GM23338 (cell line): ENCODE results near the gene RAB17. TPM values are rescaled to one million over a fixed set of nuclear protein-coding genes. Genes with fewer than 3 reads are reported as not detected.

Experiments used
- ATAC-seq: fragments of 200-7000 bp; cut with Tn5 transposase; 3 replicates; pipeline ENCODE4 v1.9.1; 2020
- DNase-seq: peaks from one replicate; pipeline ENCODE4 v3.0.0-alpha.2; 2015; ENCODE audit warnings: low spot score
- H2AFZ ChIP-seq: fragments of 200-600 bp; sonication (generic); 2 replicates; pipeline ENCODE4 v1.8.0; 2016; ENCODE audit warnings: antibody characterized with exemption, mild to moderate bottlenecking, moderate library complexity
- H3F3A ChIP-seq: fragments of 200-600 bp; sonication (generic); replicated peaks from 2 replicates; pipeline ENCODE4 v1.8.0; 2017; ENCODE audit warnings: antibody characterized with exemption, mixed run types, low read depth
- H3K27ac ChIP-seq: fragments of 200-600 bp; sonication (generic); 2 replicates; pipeline ENCODE4 v1.6.1; 2016; ENCODE audit warnings: low read depth
- H3K27me3 ChIP-seq: fragments of 200-600 bp; sonication (generic); 2 replicates; pipeline ENCODE4 v1.8.0; 2016; ENCODE audit warnings: mild to moderate bottlenecking, mixed run types, moderate library complexity; ENCODE audit not compliant: insufficient read depth
- H3K36me3 ChIP-seq: fragments of 200-600 bp; sonication (generic); 2 replicates; pipeline ENCODE4 v1.8.0; 2016; ENCODE audit warnings: mild to moderate bottlenecking; ENCODE audit not compliant: insufficient read depth
- H3K4me1 ChIP-seq: fragments of 200-600 bp; sonication (generic); 2 replicates; pipeline ENCODE4 v1.8.0; 2016; ENCODE audit warnings: mild to moderate bottlenecking, moderate library complexity; ENCODE audit not compliant: insufficient read depth
- H3K4me2 ChIP-seq: fragments of 200-600 bp; sonication (generic); 2 replicates; pipeline ENCODE4 v1.7.1; 2017; ENCODE audit warnings: mixed run types
- H3K4me3 ChIP-seq: fragments of 200-600 bp; sonication (generic); 2 replicates; pipeline ENCODE4 v1.6.1; 2016; ENCODE audit warnings: mixed run types
- H3K79me2 ChIP-seq: fragments of 200-600 bp; sonication (generic); replicated peaks from 2 replicates; pipeline ENCODE4 v1.8.0; 2017; ENCODE audit warnings: mild to moderate bottlenecking; ENCODE audit not compliant: insufficient read depth
- H3K9me2 ChIP-seq: fragments of 200-600 bp; sonication (generic); 2 replicates; pipeline ENCODE4 v1.8.0; 2017; ENCODE audit not compliant: insufficient read depth
- H4K20me1 ChIP-seq: fragments of 200-600 bp; sonication (generic); replicated peaks from 2 replicates; pipeline ENCODE4 v1.8.0; 2017; ENCODE audit warnings: mild to moderate bottlenecking; ENCODE audit not compliant: insufficient read depth
- H3K27ac Mint-ChIP-seq: 2 replicates; pipeline ENCODE4 v1.8.0; 2020; ENCODE audit warnings: inconsistent platforms, mild to moderate bottlenecking, moderate library complexity, mixed read lengths
- H3K27me3 Mint-ChIP-seq: 3 replicates; pipeline ENCODE4 v1.8.0; 2022; ENCODE audit warnings: low read depth, mild to moderate bottlenecking, moderate library complexity, mixed read lengths, inconsistent platforms; ENCODE audit not compliant: insufficient read depth, poor library complexity
- H3K36me3 Mint-ChIP-seq: 3 replicates; pipeline ENCODE4 v1.8.0; 2021; ENCODE audit warnings: low read depth, mild to moderate bottlenecking, inconsistent platforms, moderate library complexity, mixed read lengths
- H3K4me1 Mint-ChIP-seq: 3 replicates; pipeline ENCODE4 v1.8.0; 2020; ENCODE audit warnings: mild to moderate bottlenecking, inconsistent platforms, mixed read lengths
- H3K4me3 Mint-ChIP-seq: 3 replicates; pipeline ENCODE4 v1.8.0; 2021; ENCODE audit warnings: moderate library complexity, mild to moderate bottlenecking, inconsistent platforms, mixed read lengths
- H3K9me3 Mint-ChIP-seq: 3 replicates; pipeline ENCODE4 v1.8.0; 2020; ENCODE audit warnings: moderate library complexity, mild to moderate bottlenecking, inconsistent platforms, mixed read lengths
- CREB1 ChIP-seq: fragments of 250-450 bp; sonication (Bioruptor Pico); IDR thresholded peaks from 2 replicates; pipeline ENCODE4 v1.5.0; 2020; ENCODE audit warnings: low read depth, mild to moderate bottlenecking, moderate library complexity
- CTCF ChIP-seq, 2 experiments: fragments of 200-600 bp in 1 of 2; sonication (generic) in 1 of 2; conservative IDR thresholded peaks; 2 replicates each; pipeline versions ENCODE4 v1.5.1 to v1.6.1; 2016 to 2017; ENCODE audit warnings: antibody characterized with exemption in 2 of 2, low read depth in 2 of 2, mild to moderate bottlenecking in 2 of 2, moderate library complexity in 1 of 2
- EZH2phosphoT487 ChIP-seq: fragments of 200-600 bp; sonication (generic); IDR thresholded peaks from one replicate; pipeline ENCODE4 v1.8.1; 2018; ENCODE audit warnings: antibody characterized with exemption; ENCODE audit not compliant: unreplicated experiment
- POLR2AphosphoS5 ChIP-seq: IDR thresholded peaks from 2 replicates; pipeline ENCODE4 v1.6.1; 2016; ENCODE audit warnings: antibody characterized with exemption, low read depth
- REST ChIP-seq: IDR thresholded peaks from one replicate; pipeline ENCODE4 v1.6.1; 2018; ENCODE audit warnings: antibody characterized with exemption; ENCODE audit not compliant: unreplicated experiment
- STAT1 ChIP-seq: IDR thresholded peaks from one replicate; pipeline ENCODE4 v1.6.1; 2016; ENCODE audit warnings: antibody characterized with exemption; ENCODE audit not compliant: unreplicated experiment
- ZNF114 ChIP-seq: fragments of 250-450 bp; sonication (Bioruptor Pico); IDR thresholded peaks from 2 replicates; pipeline ENCODE4 v1.5.0; 2020; ENCODE audit warnings: mild to moderate bottlenecking, moderate library complexity
- ZNF331 ChIP-seq: fragments of 250-450 bp; sonication (Bioruptor Pico); IDR thresholded peaks from 2 replicates; pipeline ENCODE4 v1.5.0; 2020; ENCODE audit warnings: low read depth, mild to moderate bottlenecking, moderate library complexity
- ZNF462 ChIP-seq: fragments of 250-450 bp; sonication (Bioruptor Pico); IDR thresholded peaks from 2 replicates; pipeline ENCODE4 v1.5.0; 2020; ENCODE audit warnings: mild to moderate bottlenecking, moderate library complexity
- polyA plus RNA-seq: library from polyadenylated mRNA; unstranded; fragments of >200 nt; fragmentation: Nextera tagmentation; extraction: Ambion mirVana; gene quantifications from 2 replicates; pipeline ENCODE4 v1.2.1, GENCODE V29; 2016
- total RNA-seq: library from RNA; depleted of rRNA; stranded (reverse); fragments of >200 nt; shearing (Covaris generic); gene quantifications from 2 replicates; pipeline ENCODE4 v1.2.3, GENCODE V29; 2014

RAB17 gene
- total and polyA plus RNA-seq, 2 experiments from 2014 or later = 22.4 to 26.9 TPM

- Histone ChIP-seq H2AFZ (no peak overlapping the region), H3K4me2 (no peak overlapping the region), H4K20me1 (no peaks in the 10 kb centered on the region), H3K27ac (no peak overlapping the region), H3K36me3 (no peaks in the 10 kb centered on the region), H3K4me1 (peaks cover 2% of the 10 kb centered on the region; the same call in 1 of the 2 replicates), H3K27me3 (no peaks in the 10 kb centered on the region), H3K9me2 (no peaks in the 10 kb centered on the region), H3F3A (no peaks in the 10 kb centered on the region), H3K4me3 (no peak overlapping the region), H3K79me2 (no peaks in the 10 kb centered on the region)
- no peak for ATAC-seq
- 0 out of 3 replicates have a peak, but pooled peaks cover 4% of the 10 kb centered on the region for H3K9me3 Mint-ChIP-seq
- H3K27me3 Mint-ChIP-seq = peaks cover 2% of the 10 kb centered on the region
- TF ChIP-seq POLR2AphosphoS5 = no peak
- no peak overlapping the region for H3K27ac Mint-ChIP-seq
- no peak overlapping the region for H3K4me3 Mint-ChIP-seq
- peaks cover 18% of the 10 kb centered on the region for H3K4me1 Mint-ChIP-seq
- peaks cover 21% of the 10 kb centered on the region; the same call in 2 of the 3 replicates for H3K36me3 Mint-ChIP-seq
- DNase-seq = no peak
These were observed 13.1 kb downstream of the RAB17 start for GRCh38 chr2:237577458-237577857.

- H3K4me2 ChIP-seq = no peak overlapping the region
- Mint-ChIP-seq H3K27me3 (no peaks in the 10 kb centered on the region), H3K36me3 (peaks cover 21% of the 10 kb centered on the region; the same call in 2 of the 3 replicates), H3K27ac (no peak overlapping the region), H3K9me3 (0 out of 3 replicates have a peak, but pooled peaks cover 4% of the 10 kb centered on the region), H3K4me3 (no peak overlapping the region), H3K4me1 (peaks cover 18% of the 10 kb centered on the region)
- no peaks in the 10 kb centered on the region for H4K20me1 ChIP-seq
- H2AFZ ChIP-seq = no peak overlapping the region
- H3F3A ChIP-seq = no peaks in the 10 kb centered on the region
- no peaks in the 10 kb centered on the region for H3K36me3 ChIP-seq
- DNase-seq (no peak), ATAC-seq (no peak)
- H3K27me3 ChIP-seq = no peaks in the 10 kb centered on the region
- peaks cover 6% of the 10 kb centered on the region; the same call in 1 of the 2 replicates for H3K4me1 ChIP-seq
- no peak overlapping the region for H3K27ac ChIP-seq
- no peaks in the 10 kb centered on the region for H3K9me2 ChIP-seq
- H3K4me3 ChIP-seq = no peak overlapping the region
- no peaks in the 10 kb centered on the region for H3K79me2 ChIP-seq
- TF ChIP-seq CTCF (conservative IDR thresholded peaks at IDR 0.05; ENCODE audit: low read depth in 2 of 2) = no peak
- no peak for TF ChIP-seq EZH2phosphoT487
- TF ChIP-seq POLR2AphosphoS5 = no peak
- TF ChIP-seq CREB1 (CRISPR knock-in tag) = no peak
- no peak for TF ChIP-seq ZNF462 (CRISPR knock-in tag)
- no peak for TF ChIP-seq STAT1
- TF ChIP-seq ZNF114 (CRISPR knock-in tag) = no peak
- TF ChIP-seq REST = no peak
- no peak for TF ChIP-seq ZNF331 (CRISPR knock-in tag)
These were observed 13.6 kb downstream of the RAB17 start for GRCh38 chr2:237576974-237577373.
